Fibroblast of lung (primary cell): ENCODE results near the gene SH3D19. TPM values are rescaled to one million over a fixed set of nuclear protein-coding genes. Genes with fewer than 3 reads are reported as not detected.

Experiments
- DNase-seq, 2 donors: peaks; one replicate each; pipeline versions ENCODE4 v3.0.0 to v3.0.0-alpha.2; 2010; ENCODE audit warnings: low read depth in 2 of 2
- H2AFZ ChIP-seq: 2 replicates; pipeline ENCODE4 v1.5.1; 2012; ENCODE audit warnings: low read length, control low read depth, inconsistent platforms
- H3K27ac ChIP-seq: 2 replicates; pipeline ENCODE4 v1.5.1; 2011; ENCODE audit warnings: low read length, control low read depth; ENCODE audit not compliant: insufficient read depth
- H3K27me3 ChIP-seq: 2 replicates; pipeline ENCODE4 v1.5.1; 2011; ENCODE audit warnings: mild to moderate bottlenecking, low read length; ENCODE audit not compliant: control insufficient read depth, insufficient read depth
- H3K36me3 ChIP-seq: 2 replicates; pipeline ENCODE4 v1.5.1; 2011; ENCODE audit warnings: low read length; ENCODE audit not compliant: control insufficient read depth, insufficient read depth
- H3K4me1 ChIP-seq: 2 replicates; pipeline ENCODE4 v1.5.1; 2011; ENCODE audit warnings: low read length; ENCODE audit not compliant: control insufficient read depth, insufficient read depth; ENCODE audit errors: extremely low read depth
- H3K4me2 ChIP-seq: 2 replicates; pipeline ENCODE4 v1.5.1; 2011; ENCODE audit warnings: low read length, control low read depth; ENCODE audit not compliant: insufficient read depth; ENCODE audit errors: extremely low read depth
- H3K4me3 ChIP-seq, 4 experiments: fragments of 200-600 bp in 1 of 4; sonication (generic) in 1 of 4; replicated peaks in 1 of 4; 2 replicates each; pipeline ENCODE4 v1.5.1; 2011 to 2016; ENCODE audit warnings: low read length in 4 of 4, low read depth in 3 of 4, mild to moderate bottlenecking in 3 of 4, control low read depth in 2 of 4, inconsistent platforms in 1 of 4, mixed read lengths in 1 of 4; ENCODE audit not compliant: insufficient read depth in 1 of 4; ENCODE audit errors: control extremely low read depth in 1 of 4
- H3K79me2 ChIP-seq: 2 replicates; pipeline ENCODE4 v1.5.1; 2012; ENCODE audit warnings: mild to moderate bottlenecking, low read length, inconsistent platforms; ENCODE audit not compliant: control insufficient read depth, insufficient read depth
- H3K9ac ChIP-seq: 2 replicates; pipeline ENCODE4 v1.5.1; 2011; ENCODE audit warnings: mild to moderate bottlenecking, low read length, control low read depth; ENCODE audit not compliant: insufficient read depth
- H3K9me3 ChIP-seq: 2 replicates; pipeline ENCODE4 v1.5.1; 2012; ENCODE audit warnings: low read depth, low read length; ENCODE audit not compliant: control insufficient read depth, insufficient read depth
- H4K20me1 ChIP-seq: 2 replicates; pipeline ENCODE4 v1.5.1; 2011; ENCODE audit warnings: low read length; ENCODE audit not compliant: control insufficient read depth, insufficient read depth; ENCODE audit errors: extremely low read depth
- CTCF ChIP-seq, 2 donors: IDR thresholded peaks in 1 of 2; conservative IDR thresholded peaks in 1 of 2; 1 replicate in 1 of 2; 2 replicates in 1 of 2; pipeline ENCODE4 v1.5.1; 2011 to 2012; ENCODE audit warnings: low read length in 2 of 2, control low read depth in 1 of 2, inconsistent platforms in 1 of 2, low read depth in 1 of 2, mild to moderate bottlenecking in 1 of 2
- EZH2 ChIP-seq: IDR thresholded peaks from 2 replicates; pipeline ENCODE4 v1.5.1; 2012; ENCODE audit warnings: low read length, control low read depth, mild to moderate bottlenecking; ENCODE audit errors: missing control alignments
- polyA plus RNA-seq, 2 donors: library from polyadenylated mRNA; depleted of rRNA in 1 of 2; stranded (reverse) in 1 of 2; unstranded in 1 of 2; fragments of >200 nt; gene quantifications; 2 replicates each; pipeline ENCODE4 v1.2.1, GENCODE V29; 2011 to 2012; ENCODE audit warnings: missing spikeins in 1 of 2
- total RNA-seq: library from RNA; depleted of rRNA; stranded (reverse); fragments of >200 nt; gene quantifications from 2 replicates; pipeline ENCODE4 v1.2.1, GENCODE V29; 2014

SH3D19 gene
- total and polyA plus RNA-seq, 2 donors (not counting 1 experiment from before 2014, with no cell fraction given), result 31.4 to 41.3 TPM

- H3K4me3 ChIP-seq, result no peak overlapping the region
- no peak for TF ChIP-seq EZH2
- no peak for TF ChIP-seq CTCF (conservative IDR thresholded peaks at IDR 0.05 in 1 of 2, IDR thresholded peaks at IDR 0.05 in 1 of 2; ENCODE audit: low read depth in 1 of 2, low read length in 2 of 2)
- no peaks in the 10 kb centered on the region for H4K20me1 ChIP-seq
- no peaks in the 10 kb centered on the region for H3K27me3 ChIP-seq
- no peak for DNase-seq
- H3K9me3 ChIP-seq, result no peaks in the 10 kb centered on the region
- no peaks in the 10 kb centered on the region for H3K4me1 ChIP-seq
- H3K79me2 ChIP-seq, result no peaks in the 10 kb centered on the region
- no peak overlapping the region for H3K4me2 ChIP-seq
- no peak overlapping the region for H2AFZ ChIP-seq
- H3K27ac ChIP-seq, result no peak overlapping the region
- H3K36me3 ChIP-seq, result no peaks in the 10 kb centered on the region
- H3K9ac ChIP-seq, result no peak overlapping the region
Observed at GRCh38 chr4:151250706-151251105, 74.7 kb downstream of the SH3D19 start.

DNA sequence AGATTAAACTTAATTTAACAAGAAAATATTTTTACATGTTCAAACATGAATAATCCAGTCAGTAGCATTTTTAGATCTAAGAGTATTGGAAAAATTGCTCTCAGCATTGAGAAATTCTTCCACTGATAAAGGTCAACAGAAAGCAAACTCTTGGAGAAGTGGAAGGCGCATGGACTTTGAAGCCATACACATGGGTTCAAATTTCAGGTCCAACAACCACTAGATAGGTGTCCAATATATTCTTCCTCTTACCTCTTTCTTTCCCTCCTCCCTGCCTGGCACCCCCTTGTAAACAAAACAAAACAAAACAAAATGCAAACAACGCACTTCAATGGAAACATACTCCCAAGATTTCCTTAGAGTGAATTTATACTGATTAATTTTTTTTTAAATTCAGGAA is 76.9 kb downstream of the SH3D19 start:
- Histone ChIP-seq H3K79me2 (no peaks in the 10 kb centered on the region), H3K27me3 (no peaks in the 10 kb centered on the region), H3K27ac (no peak overlapping the region), H3K9ac (no peak overlapping the region), H3K36me3 (no peaks in the 10 kb centered on the region), H4K20me1 (no peaks in the 10 kb centered on the region), H3K9me3 (no peaks in the 10 kb centered on the region), H3K4me1 (no peaks in the 10 kb centered on the region), H3K4me3 (no peak overlapping the region), H2AFZ (no peak overlapping the region), H3K4me2 (no peak overlapping the region)
- DNase-seq, result no peak
- TF ChIP-seq CTCF (conservative IDR thresholded peaks at IDR 0.05 in 1 of 2, IDR thresholded peaks at IDR 0.05 in 1 of 2; ENCODE audit: low read depth in 1 of 2, low read length in 2 of 2), result no peak
- no peak for TF ChIP-seq EZH2

GRCh38 chr4:151247395-151247794 is 78.0 kb downstream of the SH3D19 start:
- no peaks in the 10 kb centered on the region for H3K4me1 ChIP-seq
- TF ChIP-seq CTCF (conservative IDR thresholded peaks at IDR 0.05 in 1 of 2, IDR thresholded peaks at IDR 0.05 in 1 of 2; ENCODE audit: low read depth in 1 of 2, low read length in 2 of 2), result no peak
- TF ChIP-seq EZH2, result no peak
- no peak overlapping the region for H3K9ac ChIP-seq
- H3K9me3 ChIP-seq, result no peaks in the 10 kb centered on the region
- H3K36me3 ChIP-seq, result no peaks in the 10 kb centered on the region
- no peaks in the 10 kb centered on the region for H4K20me1 ChIP-seq
- H2AFZ ChIP-seq, result no peak overlapping the region
- H3K79me2 ChIP-seq, result no peaks in the 10 kb centered on the region
- no peak overlapping the region for H3K4me2 ChIP-seq
- no peak for DNase-seq
- H3K4me3 ChIP-seq, result no peak overlapping the region
- no peaks in the 10 kb centered on the region for H3K27me3 ChIP-seq
- no peak overlapping the region for H3K27ac ChIP-seq
